Kidney (tissue), 14 donors: Measurements from ENCODE around the gene CYP4B1. TPM values are rescaled to one million over a fixed set of nuclear protein-coding genes. Genes with fewer than 3 reads are reported as not detected.
"Not testable (repeated sequence)": the region's sequence is repeated elsewhere in the genome, so short reads cannot be mapped to it uniquely, and the experiment has no call there.

Experiments
- DNase-seq, 5 donors: peaks; one replicate each; pipeline ENCODE4 v3.0.0-alpha.2; 2013 to 2020
- FAIRE-seq: peaks from 2 replicates; lab custom pipeline; 2012; peaks lifted over from hg19 to GRCh38; lab: Jason Lieb, UNC
- H3K27ac ChIP-seq, 2 donors: one replicate each; pipeline ENCODE4 v1.7.0; 2013; ENCODE audit warnings: low read depth in 2 of 2, low read length in 2 of 2, inconsistent platforms in 1 of 2
- H3K27me3 ChIP-seq: one replicate; pipeline ENCODE4 v1.7.1; 2013; ENCODE audit warnings: low read length, inconsistent platforms; ENCODE audit not compliant: control insufficient read depth, insufficient read depth
- H3K36me3 ChIP-seq, 3 donors: one replicate each; pipeline versions ENCODE4 v1.7.0 to v1.7.1; 2013; ENCODE audit warnings: low read length in 3 of 3, control low read depth in 1 of 3, inconsistent platforms in 1 of 3; ENCODE audit not compliant: insufficient read depth in 3 of 3, control insufficient read depth in 2 of 3
- H3K4me1 ChIP-seq, 3 donors: one replicate each; pipeline versions ENCODE4 v1.7.0 to v1.7.1; 2013; ENCODE audit warnings: low read length in 3 of 3, inconsistent platforms in 1 of 3, low read depth in 1 of 3; ENCODE audit not compliant: control insufficient read depth in 2 of 3, insufficient read depth in 2 of 3
- H3K4me3 ChIP-seq, 3 donors: one replicate each; pipeline versions ENCODE4 v1.7.0 to v1.8.1; 2013; ENCODE audit warnings: low read length in 3 of 3, control low read depth in 1 of 3, inconsistent platforms in 1 of 3
- H3K9ac ChIP-seq, 3 donors: one replicate each; pipeline versions ENCODE4 v1.7.0 to v1.7.1; 2013; ENCODE audit warnings: low read length in 3 of 3, control low read depth in 1 of 3, inconsistent platforms in 1 of 3
- H3K9me3 ChIP-seq, 3 donors: one replicate each; pipeline versions ENCODE4 v1.7.0 to v1.7.1; 2013; ENCODE audit warnings: low read length in 3 of 3, control low read depth in 1 of 3, inconsistent platforms in 1 of 3; ENCODE audit not compliant: control insufficient read depth in 2 of 3, insufficient read depth in 1 of 3
- CTCF ChIP-seq: IDR thresholded peaks from 3 replicates; pipeline ENCODE4 v1.5.1; 2012; ENCODE audit warnings: mild to moderate bottlenecking, moderate library complexity, borderline replicate concordance; ENCODE audit not compliant: insufficient read depth; ENCODE audit errors: extremely low read depth
- intact Hi-C: fragments of 100-400 bp; cut with DNase I; formaldehyde crosslinking; loops from one replicate; pipeline ENCODE4 v1.11.1; 2022
- polyA plus RNA-seq: library from polyadenylated mRNA; stranded (reverse); fragments of 350-450 nt; fragmentation: Illumina TruSeq; extraction: RNeasy Lipid Tissue Mini Kit (QIAGEN cat#74804); gene quantifications from one replicate; pipeline ENCODE4 v1.2.3, GENCODE V29; 2014; ENCODE audit warnings: low read depth, low replicate concordance; ENCODE audit not compliant: insufficient read depth
- total RNA-seq: library from RNA; stranded (reverse); fragmentation: NEBNext Ultra II Directional; extraction: Animal tissue kit (Norgen Biotek cat#: 25700); gene quantifications from one replicate; pipeline ENCODE4 v1.2.1, GENCODE V29; 2021
- donor health status: control.
- donor health status: control.
- donor health status: control.
- donor health status: control.
- donor health status: control.
- donor health status: DM: yes; HTN: yes; CAD: no.
- donor health status: Normal renal cell carcinoma (clear cell type).

Gene CYP4B1
- total and polyA plus RNA-seq, 2 donors from 2014 or later = 3.3 to 4.8 TPM

DNA sequence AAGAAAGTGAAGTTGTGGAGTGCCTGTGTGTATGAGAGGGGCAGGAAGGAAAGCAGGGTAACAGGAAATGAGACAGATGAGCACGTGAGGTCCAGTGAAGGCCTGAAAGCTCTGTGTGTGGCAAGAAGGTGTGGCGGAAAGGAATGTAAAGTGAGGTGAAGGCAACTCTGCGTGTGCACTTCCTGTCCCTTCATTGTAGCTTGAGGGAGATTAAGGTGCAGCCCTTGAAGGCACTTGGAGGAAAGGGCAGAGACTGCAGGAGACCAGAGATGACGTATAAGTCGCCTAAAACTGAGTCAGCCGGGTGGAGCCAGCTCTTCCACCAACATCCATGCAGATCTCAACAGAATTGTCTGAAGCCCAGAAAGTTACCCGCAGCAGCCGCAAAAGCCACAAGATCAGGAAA is 58.8 kb downstream of the CYP4B1 start:
- H3K9me3 ChIP-seq, H3K9ac ChIP-seq, DNase-seq, H3K27ac ChIP-seq, FAIRE-seq, H3K4me1 ChIP-seq, H3K4me3 ChIP-seq, H3K27me3 ChIP-seq, H3K36me3 ChIP-seq, intact Hi-C loops: not testable (repeated sequence)

DNA sequence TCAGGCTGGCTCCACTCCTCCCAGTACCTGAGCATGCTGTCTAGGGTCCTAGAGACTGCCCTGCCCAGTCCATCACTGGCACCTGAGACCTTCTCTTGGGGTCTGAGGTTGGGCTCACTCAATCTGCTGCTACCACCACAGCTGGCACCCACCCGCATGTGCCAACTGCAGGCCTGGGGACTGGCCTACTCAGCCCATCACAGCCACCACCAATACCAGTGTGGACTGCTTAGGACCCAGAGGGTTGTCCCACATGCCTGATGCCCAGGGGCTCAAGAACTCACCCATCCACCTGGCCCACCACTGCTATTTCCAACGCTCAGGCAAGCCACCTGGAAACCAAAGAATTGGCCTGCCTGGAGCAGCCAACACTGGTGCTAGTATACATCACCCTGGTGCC is 63.5 kb downstream of the CYP4B1 start:
- intact Hi-C loops = no loop called here
- Histone ChIP-seq H3K36me3 (no peaks in the 10 kb centered on the region), H3K4me3 (no peak overlapping the region), H3K27me3 (no peaks in the 10 kb centered on the region), H3K9ac (no peak overlapping the region), H3K4me1 (no peaks in the 10 kb centered on the region), H3K27ac (no peak overlapping the region), H3K9me3 (no peaks in the 10 kb centered on the region)
- TF ChIP-seq CTCF = no peak
- no peak for FAIRE-seq
- no peak for DNase-seq

Other genes starting within 250 kb of the CYP4B1 start
- gene KNCN, start 247.4 kb upstream of the CYP4B1 start, total RNA-seq = not detected
- not detected for gene KNCN, start 247.4 kb upstream of the CYP4B1 start, polyA plus RNA-seq
- 49.7 TPM for gene MKNK1, start 194.8 kb upstream of the CYP4B1 start, total RNA-seq
- gene MKNK1, start 194.8 kb upstream of the CYP4B1 start, polyA plus RNA-seq = 17.5 TPM
- gene MOB3C, start 182.2 kb upstream of the CYP4B1 start, total RNA-seq = 14.9 TPM
- gene MOB3C, start 182.2 kb upstream of the CYP4B1 start, polyA plus RNA-seq = 12.4 TPM
- gene ATPAF1, start 130.7 kb upstream of the CYP4B1 start, total RNA-seq = 36.4 TPM
- 127 TPM for gene ATPAF1, start 130.7 kb upstream of the CYP4B1 start, polyA plus RNA-seq
- gene TEX38, start 127.2 kb upstream of the CYP4B1 start, total RNA-seq = 0.35 TPM
- not detected for gene TEX38, start 127.2 kb upstream of the CYP4B1 start, polyA plus RNA-seq
- 129 TPM for gene EFCAB14, start 79.9 kb upstream of the CYP4B1 start, total RNA-seq
- 48.1 TPM for gene EFCAB14, start 79.9 kb upstream of the CYP4B1 start, polyA plus RNA-seq
- 23.0 TPM for gene CYP4A11, start 142.4 kb downstream of the CYP4B1 start, total RNA-seq
- gene CYP4A11, start 142.4 kb downstream of the CYP4B1 start, polyA plus RNA-seq = 384 TPM
- 4.8 TPM for gene CYP4X1, start 224.6 kb downstream of the CYP4B1 start, total RNA-seq
- gene CYP4X1, start 224.6 kb downstream of the CYP4B1 start, polyA plus RNA-seq = 5.6 TPM